Measurements from ENCODE around the gene DDIT3.
A peak's percentile ranks its signal among the peaks of the same experiment; 100 is the strongest.

The DDIT3 gene

DNA sequence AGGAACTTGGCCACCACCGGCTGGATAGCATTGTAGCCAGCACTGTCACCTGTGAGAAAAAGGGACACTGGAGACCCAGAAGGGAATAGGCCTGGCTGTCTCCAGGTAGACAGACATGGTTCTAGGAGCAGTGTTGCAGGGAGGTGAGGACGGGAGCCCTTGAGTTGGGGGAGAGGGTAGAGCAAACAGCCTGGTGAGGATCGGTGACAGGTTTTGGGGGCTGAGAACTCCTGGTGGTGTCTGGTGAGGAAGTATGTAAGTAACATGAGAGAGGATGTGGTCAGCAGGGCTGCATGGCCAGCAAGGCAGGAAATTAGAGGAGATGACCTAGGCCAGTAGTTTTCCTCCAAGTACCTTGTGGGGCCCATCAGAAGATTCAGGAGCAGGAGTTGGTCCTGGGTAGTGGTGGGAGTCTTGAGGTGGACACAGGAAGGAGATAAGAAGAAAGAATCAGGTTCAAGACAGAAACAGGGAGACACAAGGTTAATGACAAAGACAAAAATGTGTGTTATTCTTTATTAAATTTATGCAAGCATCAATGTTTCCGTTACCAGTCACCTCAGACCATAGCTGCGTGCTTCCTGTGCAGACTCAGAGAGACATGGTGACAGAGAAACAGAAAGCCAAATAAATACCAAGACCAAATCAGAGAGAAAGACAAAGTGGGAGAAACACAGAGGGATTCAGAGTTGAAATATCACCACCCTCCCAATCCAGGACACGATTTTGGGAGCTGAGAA is 40.8 kb downstream of the DDIT3 start, which contains the start of gene ARHGAP9:
ARHGAP9 (minus strand) TSS at position 491 of the 740 bp plus-strand sequence; CDS start at position 31, 460 bp downstream.
- H3K9me3 ChIP-seq (ENCODE audit: low read depth, low read length), result no peaks in the 10 kb centered on the region
- TF ChIP-seq POLR2AphosphoS5 (IDR thresholded peaks at IDR 0.05; ENCODE audit: borderline replicate concordance, low read depth, low read length) (no peak), EZH2 (IDR thresholded peaks at IDR 0.05) (no peak), FOXP2 (optimal IDR thresholded peaks at IDR 0.05; ENCODE audit: control extremely low read depth, extremely low read length, insufficient read depth) (no peak)
- H3K36me3 ChIP-seq (ENCODE audit: insufficient read depth, low read length), result no peaks in the 10 kb centered on the region
- DNase-seq (ENCODE audit: low read depth, low spot score), result no peak
- H3K4me3 ChIP-seq, result no peak within 1 kb of the TSS
- no peak within 1 kb of the TSS for H3K27ac ChIP-seq
- H3K9ac ChIP-seq (ENCODE audit: insufficient read length), result no peak within 1 kb of the TSS

DNA sequence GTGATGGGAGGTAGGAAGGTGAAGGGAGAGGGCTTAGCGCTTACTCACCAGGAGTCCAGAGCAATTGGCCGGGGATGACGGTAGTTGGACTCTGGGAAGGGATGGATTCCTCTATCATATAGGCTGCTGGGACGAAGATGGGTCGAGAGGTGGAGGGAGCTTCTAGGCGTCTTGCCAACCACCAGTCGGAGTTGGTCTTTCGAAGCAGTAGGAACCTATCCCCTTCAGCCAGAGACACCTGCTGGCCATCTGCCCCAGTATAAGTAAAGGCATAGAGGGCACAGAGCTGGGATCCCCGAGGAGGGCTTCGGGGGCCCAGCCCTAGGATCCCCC is 41.3 kb downstream of the DDIT3 start:
- no peak overlapping the region for H3K9ac ChIP-seq (ENCODE audit: insufficient read length)
- no peak overlapping the region for H3K4me3 ChIP-seq
- H3K27ac ChIP-seq, result no peak overlapping the region

DNA sequence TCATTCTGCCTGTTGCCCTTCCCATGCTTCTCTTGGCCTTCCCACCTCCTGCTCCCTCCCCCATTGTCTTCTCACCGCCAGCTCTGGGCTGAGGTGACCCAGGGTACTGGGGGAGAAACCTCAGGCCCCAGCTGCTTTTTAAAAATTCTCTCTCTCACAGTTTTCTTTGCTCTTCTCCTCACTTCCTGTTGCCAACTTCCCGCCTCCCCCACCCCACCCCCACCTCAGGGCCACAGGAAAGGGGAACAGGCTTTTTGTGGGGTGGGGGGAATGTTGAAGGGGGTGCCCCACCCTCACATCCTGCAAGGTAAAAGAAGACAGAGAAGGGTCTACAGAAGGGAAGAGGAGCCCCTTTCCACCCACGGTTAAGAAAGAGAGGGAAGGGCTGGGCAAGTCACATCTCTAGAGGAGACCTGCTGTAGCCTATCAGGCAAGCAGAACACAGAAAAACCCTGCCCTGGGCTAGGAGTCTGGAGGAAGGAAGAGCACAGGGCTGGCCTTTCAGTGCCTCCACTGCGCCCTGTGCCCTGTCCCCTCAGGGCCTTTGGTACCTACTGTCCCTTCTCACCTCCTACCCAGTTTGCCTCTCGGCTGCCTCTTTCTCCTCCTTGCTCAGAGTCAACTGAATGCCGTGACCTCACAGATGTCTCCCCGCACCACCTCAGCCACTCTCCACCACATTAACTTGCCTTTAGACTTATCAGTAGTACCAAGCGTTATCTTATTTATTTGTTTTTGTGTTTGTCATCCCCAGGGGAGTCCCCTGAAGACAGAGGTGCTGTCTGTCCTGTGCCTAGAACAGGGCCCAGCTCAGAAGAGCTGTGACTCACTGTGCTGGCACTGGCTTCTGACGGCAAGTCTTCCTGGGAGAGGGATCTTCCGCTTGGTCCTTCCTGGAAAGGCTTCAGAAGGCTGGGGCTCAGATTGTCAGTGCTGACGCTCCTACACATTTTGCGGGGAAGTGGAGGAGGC is 42.3 kb downstream of the DDIT3 start:
- TF ChIP-seq EZH2 (IDR thresholded peaks at IDR 0.05) (no peak), POLR2AphosphoS5 (IDR thresholded peaks at IDR 0.05; ENCODE audit: borderline replicate concordance, low read depth, low read length) (no peak), FOXP2 (optimal IDR thresholded peaks at IDR 0.05; ENCODE audit: control extremely low read depth, extremely low read length, insufficient read depth) (no peak)
- H3K27ac ChIP-seq, result peak overlapping the region; percentile 34; the same call in 1 of the 2 replicates
- DNase-seq (ENCODE audit: low read depth, low spot score), result no peak
- no peak overlapping the region for H3K4me3 ChIP-seq
- no peaks in the 10 kb centered on the region for H3K36me3 ChIP-seq (ENCODE audit: insufficient read depth, low read length)
- peak overlapping the region; percentile 47 for H3K9ac ChIP-seq (ENCODE audit: insufficient read length)
- no peaks in the 10 kb centered on the region for H3K9me3 ChIP-seq (ENCODE audit: low read depth, low read length)

More for the DNA sequence above, 41.3 kb downstream of the DDIT3 start:
- Histone ChIP-seq H3K36me3 (ENCODE audit: insufficient read depth, low read length) (no peaks in the 10 kb centered on the region), H3K9me3 (ENCODE audit: low read depth, low read length) (no peaks in the 10 kb centered on the region)
- no peak for DNase-seq (ENCODE audit: low read depth, low spot score)
- TF ChIP-seq FOXP2 (optimal IDR thresholded peaks at IDR 0.05; ENCODE audit: control extremely low read depth, extremely low read length, insufficient read depth), result no peak

DNA sequence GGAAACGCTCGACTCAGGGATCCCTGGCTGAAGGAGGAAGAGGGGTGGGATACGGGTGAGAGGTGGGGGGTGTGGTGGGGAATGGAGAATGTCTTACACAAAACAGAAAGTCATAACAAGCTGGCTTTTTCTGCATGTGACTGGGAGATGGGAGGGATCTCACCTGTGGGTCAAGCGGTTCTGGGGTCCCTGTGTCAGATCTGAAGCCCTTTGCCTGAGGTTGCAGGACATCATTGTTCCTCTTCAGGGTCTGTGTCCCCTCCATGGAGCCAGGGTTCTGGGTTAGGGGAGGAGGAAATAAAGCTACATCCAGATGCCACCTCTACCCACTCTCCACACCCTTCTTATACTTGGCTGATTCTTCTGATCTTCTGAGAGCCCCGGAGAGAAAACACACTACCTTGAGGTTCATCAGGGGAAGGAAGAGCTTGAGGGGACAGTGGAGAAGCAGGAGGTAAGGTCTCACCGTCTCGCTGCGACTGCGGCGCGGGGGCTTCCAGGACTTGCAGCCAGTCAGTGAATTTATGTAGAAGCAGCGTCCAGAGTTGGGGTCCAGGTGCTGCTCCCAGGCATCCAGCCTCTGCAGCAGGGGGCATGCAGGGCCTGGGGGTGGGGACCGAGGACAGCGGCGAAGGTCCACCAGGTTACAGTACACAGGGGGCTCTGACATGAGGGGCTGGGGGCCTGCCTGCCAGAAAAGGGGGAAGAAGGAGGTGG is 43.2 kb downstream of the DDIT3 start:
- H3K27ac ChIP-seq, result peak overlapping the region; percentile 34; the same call in 1 of the 2 replicates
- H3K9me3 ChIP-seq (ENCODE audit: low read depth, low read length), result no peaks in the 10 kb centered on the region
- DNase-seq (ENCODE audit: low read depth, low spot score), result no peak
- TF ChIP-seq POLR2AphosphoS5 (IDR thresholded peaks at IDR 0.05; ENCODE audit: borderline replicate concordance, low read depth, low read length) (no peak), EZH2 (IDR thresholded peaks at IDR 0.05) (no peak), FOXP2 (optimal IDR thresholded peaks at IDR 0.05; ENCODE audit: control extremely low read depth, extremely low read length, insufficient read depth) (no peak)
- no peaks in the 10 kb centered on the region for H3K36me3 ChIP-seq (ENCODE audit: insufficient read depth, low read length)
- peak overlapping the region; percentile 47 for H3K9ac ChIP-seq (ENCODE audit: insufficient read length)
- no peak overlapping the region for H3K4me3 ChIP-seq

DNA sequence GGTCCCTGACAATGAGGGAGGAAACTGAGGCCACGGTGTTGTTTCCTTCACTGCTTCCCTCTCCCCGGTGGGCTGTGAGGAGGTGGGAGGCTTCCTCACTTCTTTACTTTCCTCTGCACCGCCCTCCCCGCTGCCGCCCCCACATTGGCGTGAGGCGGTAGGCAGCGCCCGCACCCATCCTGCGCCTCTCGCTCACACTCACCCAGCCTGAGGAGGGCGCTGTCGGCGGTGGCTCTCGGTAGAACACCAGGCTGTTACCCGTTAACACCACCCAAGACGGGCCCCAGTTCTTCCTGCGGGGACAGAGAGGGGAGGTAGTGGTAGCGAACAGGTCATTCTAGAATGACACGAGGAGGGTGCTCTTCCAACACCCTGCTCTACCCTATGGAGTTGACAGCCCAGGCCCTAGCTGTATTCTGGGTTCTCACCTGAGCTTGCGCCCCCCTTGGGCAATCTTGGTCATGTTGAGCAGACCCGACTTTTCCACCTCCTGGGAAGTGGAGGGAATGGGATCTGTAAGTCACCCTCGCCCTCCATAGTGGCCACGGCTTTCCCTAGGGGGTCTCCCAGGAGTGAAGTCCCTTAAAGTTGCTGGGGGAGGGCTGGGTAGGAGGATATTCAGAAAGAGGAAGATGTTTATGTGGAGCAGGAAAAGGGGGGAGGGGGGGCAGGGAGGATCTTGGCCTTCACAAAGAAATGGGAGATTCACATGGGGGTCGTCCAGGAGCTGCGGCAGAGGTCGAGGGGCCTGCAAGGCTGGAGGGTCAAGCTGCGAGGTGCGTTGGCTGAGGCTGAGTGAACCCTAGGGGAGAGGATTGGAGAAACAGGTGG is 43.9 kb downstream of the DDIT3 start:
- no peak for TF ChIP-seq FOXP2 (optimal IDR thresholded peaks at IDR 0.05; ENCODE audit: control extremely low read depth, extremely low read length, insufficient read depth)
- no peak for TF ChIP-seq POLR2AphosphoS5 (IDR thresholded peaks at IDR 0.05; ENCODE audit: borderline replicate concordance, low read depth, low read length)
- TF ChIP-seq EZH2 (IDR thresholded peaks at IDR 0.05), result no peak
- DNase-seq (ENCODE audit: low read depth, low spot score), result no peak
- no peak overlapping the region for H3K9ac ChIP-seq (ENCODE audit: insufficient read length)
- no peak overlapping the region for H3K27ac ChIP-seq
- H3K9me3 ChIP-seq (ENCODE audit: low read depth, low read length), result no peaks in the 10 kb centered on the region
- no peaks in the 10 kb centered on the region for H3K36me3 ChIP-seq (ENCODE audit: insufficient read depth, low read length)
- H3K4me3 ChIP-seq, result no peak overlapping the region

DNA sequence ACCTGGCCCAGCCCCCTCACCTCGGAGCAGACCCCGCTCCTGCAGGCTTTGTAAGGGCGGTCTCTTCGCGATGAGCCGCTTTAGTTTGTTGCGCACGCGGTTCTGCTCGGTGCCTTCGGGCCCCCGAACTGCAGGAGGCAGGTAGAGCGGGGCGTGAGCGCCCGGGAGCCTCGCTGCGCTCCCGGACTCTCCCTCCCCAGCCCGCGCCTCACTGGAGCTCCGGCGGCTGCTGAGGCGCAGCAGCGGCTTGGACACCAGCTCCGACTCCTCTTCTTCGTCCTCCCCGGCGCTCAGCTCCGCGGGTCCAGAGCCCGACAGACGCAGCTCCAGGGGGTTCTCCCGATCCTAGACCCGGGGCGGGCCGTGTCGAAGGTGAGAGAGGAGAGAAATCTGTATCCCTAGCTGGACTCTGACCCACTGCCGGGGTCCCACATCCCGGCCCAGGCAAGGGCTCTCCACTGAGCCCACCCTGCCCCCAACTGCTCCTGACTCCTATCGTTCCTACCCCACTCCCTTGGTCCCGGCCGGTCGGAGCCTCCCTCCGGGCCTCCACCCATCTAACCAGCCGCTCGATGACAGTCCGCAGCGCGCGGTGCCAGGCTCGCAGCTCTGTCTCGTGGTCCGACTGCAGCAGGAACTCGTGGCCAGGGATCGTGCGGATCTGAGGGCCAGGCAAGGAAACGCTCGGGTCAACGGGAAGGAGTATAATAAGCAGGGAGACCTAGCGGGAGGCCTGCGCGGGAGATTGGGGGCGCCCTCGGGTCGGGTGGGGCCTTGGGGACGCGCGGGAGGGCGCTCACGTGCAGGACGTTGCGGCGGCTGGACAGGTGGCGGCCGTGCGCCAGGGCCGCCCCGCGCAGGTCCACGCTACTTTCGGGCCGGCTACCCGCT is 44.8 kb downstream of the DDIT3 start:
- TF ChIP-seq FOXP2 (optimal IDR thresholded peaks at IDR 0.05; ENCODE audit: control extremely low read depth, extremely low read length, insufficient read depth) (no peak), POLR2AphosphoS5 (IDR thresholded peaks at IDR 0.05; ENCODE audit: borderline replicate concordance, low read depth, low read length) (no peak), EZH2 (IDR thresholded peaks at IDR 0.05) (no peak)
- no peaks in the 10 kb centered on the region for H3K9me3 ChIP-seq (ENCODE audit: low read depth, low read length)
- H3K4me3 ChIP-seq, result no peak overlapping the region
- no peak for DNase-seq (ENCODE audit: low read depth, low spot score)
- H3K9ac ChIP-seq (ENCODE audit: insufficient read length), result no peak overlapping the region
- H3K27ac ChIP-seq, result no peak overlapping the region
- H3K36me3 ChIP-seq (ENCODE audit: insufficient read depth, low read length), result no peaks in the 10 kb centered on the region

DNA sequence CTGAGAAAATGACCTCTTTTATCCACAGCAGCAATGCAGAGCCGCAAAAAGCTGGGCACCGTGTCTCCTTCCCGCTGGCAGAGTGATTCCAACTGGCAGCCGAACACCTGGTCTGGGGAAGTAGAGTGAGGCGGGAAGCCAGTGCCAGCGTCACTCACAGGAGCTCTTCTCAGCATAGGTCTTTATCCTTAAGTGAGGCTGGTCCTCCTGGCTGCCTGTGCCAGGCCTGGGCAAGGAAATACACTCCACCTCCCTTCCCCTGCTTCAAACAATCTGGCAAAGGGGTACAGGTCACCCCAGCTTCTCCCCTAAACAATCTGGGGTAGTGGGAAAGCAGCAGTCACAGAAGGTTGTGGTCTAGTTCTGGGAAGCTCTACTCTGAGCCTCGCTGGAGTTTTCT is 45.5 kb downstream of the DDIT3 start:
- TF ChIP-seq EZH2 (IDR thresholded peaks at IDR 0.05) (no peak), POLR2AphosphoS5 (IDR thresholded peaks at IDR 0.05; ENCODE audit: borderline replicate concordance, low read depth, low read length) (no peak), FOXP2 (optimal IDR thresholded peaks at IDR 0.05; ENCODE audit: control extremely low read depth, extremely low read length, insufficient read depth) (no peak)
- H3K4me3 ChIP-seq, result no peak overlapping the region
- no peaks in the 10 kb centered on the region for H3K36me3 ChIP-seq (ENCODE audit: insufficient read depth, low read length)
- H3K9ac ChIP-seq (ENCODE audit: insufficient read length), result no peak overlapping the region
- DNase-seq (ENCODE audit: low read depth, low spot score), result no peak
- H3K9me3 ChIP-seq (ENCODE audit: low read depth, low read length), result no peaks in the 10 kb centered on the region
- H3K27ac ChIP-seq, result no peak overlapping the region
